SK-N-MC (cell line): ENCODE data around the gene C1orf74.

ENCODE experiments used
- EZH2 ChIP-seq: fragments of 200-600 bp; sonication (generic); IDR thresholded peaks from one replicate; pipeline ENCODE4 v1.6.1; 2017; ENCODE audit warnings: antibody characterized with exemption
- FOXP2 ChIP-seq: optimal IDR thresholded peaks from 2 replicates; pipeline ENCODE3; 2011; ENCODE audit warnings: mild to moderate bottlenecking, moderate library complexity; ENCODE audit not compliant: insufficient read depth; ENCODE audit errors: extremely low read length, control extremely low read depth
- POLR2AphosphoS5 ChIP-seq: IDR thresholded peaks from 2 replicates; pipeline ENCODE4 v1.6.1; 2012; ENCODE audit warnings: mild to moderate bottlenecking, low read depth, low read length, borderline replicate concordance

GRCh38 chr1:209769971-209770370 lies 14.4 kb downstream of the C1orf74 start:
- TF ChIP-seq POLR2AphosphoS5 = no peak
- TF ChIP-seq EZH2 = no peak
- no peak for TF ChIP-seq FOXP2
